Left forelimb (tissue), 1 donor: ENCODE data around the gene PGBD2.
"Not testable (repeated sequence)": the region's sequence is repeated elsewhere in the genome, so short reads cannot be mapped to it uniquely, and the experiment has no call there.

Source experiments
- DNase-seq: peaks from one replicate; pipeline ENCODE4 v3.0.0-alpha.2; 2018; ENCODE audit warnings: low spot score

Gene PGBD2

DNA sequence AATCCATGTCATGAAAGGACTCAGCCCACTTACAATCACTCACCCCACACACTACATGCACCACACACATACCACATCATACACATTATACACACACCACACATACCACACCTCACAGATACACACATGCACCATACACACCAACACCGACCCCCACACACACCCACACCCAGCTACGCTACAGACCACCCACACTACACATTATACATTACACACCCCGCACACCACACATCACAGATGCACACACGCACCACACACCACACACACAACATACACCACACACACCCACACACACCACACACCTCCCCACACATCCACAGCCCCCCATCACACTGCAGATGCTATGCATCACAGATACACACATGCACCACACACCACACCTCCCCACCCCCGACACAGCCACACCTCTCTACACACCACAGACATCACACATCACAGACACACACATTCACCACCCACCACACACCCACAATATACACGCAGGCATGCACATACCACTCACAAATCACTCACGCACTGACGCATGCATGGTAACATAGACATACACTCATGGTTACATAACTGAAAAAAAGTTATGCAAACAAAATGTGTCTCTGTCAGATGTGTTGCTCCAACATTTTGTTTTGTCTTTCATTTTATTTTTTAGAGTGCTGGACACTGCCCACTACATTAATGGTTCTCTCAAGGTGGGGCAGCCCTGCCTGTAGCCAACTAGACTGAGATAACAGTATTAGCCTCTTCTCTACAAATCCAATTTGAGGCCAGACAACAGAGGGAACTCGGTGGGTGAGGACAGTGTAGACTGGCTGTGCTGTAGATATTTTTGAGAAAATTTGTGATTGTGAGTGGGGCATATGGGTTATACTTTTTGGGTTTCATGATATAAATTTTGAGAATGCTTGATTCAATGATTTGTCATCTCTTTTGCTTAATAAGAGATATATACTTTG, 15.2 kb upstream of the PGBD2 start:
- DNase-seq: no peak

DNA sequence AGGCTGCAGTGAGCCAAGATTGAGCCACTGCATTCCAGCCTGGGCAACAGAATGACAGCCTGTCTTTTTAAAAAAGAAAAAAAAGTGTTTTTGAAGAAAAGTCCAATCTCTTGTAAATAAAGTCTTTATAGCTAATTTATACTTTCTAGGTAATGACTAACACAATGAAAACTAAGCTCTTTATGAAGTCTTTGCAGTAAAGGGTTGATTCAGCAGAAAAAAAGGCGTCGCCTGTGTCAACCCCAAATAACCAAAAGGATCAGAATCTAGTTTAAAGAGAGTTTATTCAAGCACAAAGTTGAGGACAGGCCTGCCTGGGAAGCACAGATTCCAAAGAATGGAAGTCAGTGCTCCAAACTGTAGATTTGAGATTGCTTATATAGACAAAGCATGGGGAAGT, 14.3 kb upstream of the PGBD2 start:
- DNase-seq: no peak

DNA sequence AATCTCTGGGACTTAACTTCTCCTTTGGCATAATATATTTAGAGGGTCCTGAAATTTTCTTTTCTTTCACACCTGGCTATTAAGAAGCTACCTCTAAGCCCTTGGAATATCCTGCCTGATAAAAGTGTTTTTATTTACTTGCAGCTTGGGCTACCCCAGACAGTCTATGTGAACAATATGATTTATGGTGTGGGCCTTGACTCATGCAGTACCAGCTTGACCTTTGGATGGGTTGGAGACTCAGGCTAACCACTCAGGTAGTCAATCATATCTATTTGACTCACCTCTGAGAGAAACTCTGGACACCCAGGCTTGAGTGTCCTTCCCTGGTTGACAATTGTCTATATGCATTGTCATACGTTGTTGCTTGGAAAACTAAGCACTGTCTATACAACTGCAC, 13.4 kb upstream of the PGBD2 start:
- no peak for DNase-seq

DNA sequence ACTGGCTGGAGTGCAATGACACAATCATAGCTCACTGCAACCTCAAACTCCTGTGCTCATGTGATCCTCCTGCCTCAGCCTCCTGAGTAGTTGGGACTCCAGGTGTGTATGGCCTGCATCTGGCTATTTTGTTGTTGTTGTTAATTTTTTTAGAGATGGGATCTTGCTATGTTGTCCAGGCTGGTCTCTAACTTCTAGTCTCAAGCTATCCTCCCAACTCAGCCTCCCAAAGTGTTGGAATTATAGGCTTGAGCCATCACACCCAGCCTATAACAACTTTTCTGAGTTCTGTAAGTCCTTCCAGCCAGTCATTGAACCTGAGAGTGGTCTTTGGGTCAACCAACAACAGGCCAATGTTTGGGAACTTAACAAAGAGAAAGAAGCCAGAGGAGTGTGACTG, 11.2 kb upstream of the PGBD2 start:
- no peak for DNase-seq

DNA sequence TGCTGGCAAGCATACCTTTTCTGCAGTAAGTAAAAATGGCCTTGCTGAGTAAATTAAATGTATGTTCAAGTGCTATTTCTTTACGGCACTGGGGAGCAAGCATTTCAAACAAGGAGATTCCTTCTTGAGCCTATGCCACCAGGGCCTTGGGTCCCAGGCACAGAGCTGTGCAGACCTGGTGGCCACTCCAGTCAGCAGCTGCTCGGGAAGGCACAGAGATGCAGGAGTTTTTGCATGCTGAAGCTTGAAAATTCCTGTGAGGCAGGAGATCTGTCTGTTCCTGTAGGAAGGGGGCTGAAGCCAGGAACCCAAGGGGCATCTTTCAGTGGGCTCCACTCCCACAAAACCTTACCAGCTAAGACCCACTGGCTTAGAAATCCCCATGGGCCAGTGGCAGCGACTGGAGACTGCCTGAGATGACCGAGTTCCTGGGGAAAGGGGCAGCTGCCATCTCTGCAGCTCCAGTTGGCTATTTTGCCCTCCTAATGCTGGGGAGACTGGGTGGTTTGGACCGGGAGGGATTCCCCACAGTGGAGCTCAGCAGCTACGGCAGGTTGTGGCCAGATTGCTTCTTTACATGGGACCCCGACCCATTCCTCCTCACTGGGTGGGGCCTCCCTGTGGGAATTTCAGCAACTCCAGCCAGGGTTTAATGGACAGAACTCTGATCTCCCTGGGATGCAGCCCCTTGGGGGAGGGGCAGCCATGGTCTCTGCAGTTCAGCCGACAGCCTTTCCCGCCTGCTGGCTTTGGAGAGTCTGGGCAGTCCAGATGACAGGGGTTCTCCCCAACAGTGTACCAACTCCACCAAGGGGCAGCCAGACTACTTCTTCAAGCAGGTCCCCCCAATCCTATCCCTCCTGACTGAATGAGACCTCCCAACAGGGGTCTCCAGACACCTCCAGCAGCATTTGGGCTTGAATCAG, 8.4 kb upstream of the PGBD2 start:
- DNase-seq: no peak

DNA sequence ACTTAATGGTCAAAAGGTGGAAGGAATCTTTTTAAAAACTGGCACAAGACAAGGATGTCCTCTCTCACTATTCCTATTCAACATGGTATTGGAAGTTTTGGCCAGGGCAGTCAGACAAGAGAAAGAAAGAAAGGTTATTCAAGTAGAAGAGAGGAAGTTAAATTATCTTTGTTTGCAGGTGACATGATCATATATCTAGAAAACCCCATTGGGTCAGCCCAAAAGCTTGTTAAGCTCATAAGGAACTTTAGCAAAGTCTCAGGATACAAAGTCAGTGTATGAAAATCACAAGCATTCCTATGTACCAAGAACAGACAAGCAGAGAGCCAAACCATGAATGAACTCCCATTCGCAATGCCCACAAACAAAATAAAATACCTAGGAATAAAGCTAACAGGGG, 5.4 kb upstream of the PGBD2 start:
- DNase-seq: no peak

DNA sequence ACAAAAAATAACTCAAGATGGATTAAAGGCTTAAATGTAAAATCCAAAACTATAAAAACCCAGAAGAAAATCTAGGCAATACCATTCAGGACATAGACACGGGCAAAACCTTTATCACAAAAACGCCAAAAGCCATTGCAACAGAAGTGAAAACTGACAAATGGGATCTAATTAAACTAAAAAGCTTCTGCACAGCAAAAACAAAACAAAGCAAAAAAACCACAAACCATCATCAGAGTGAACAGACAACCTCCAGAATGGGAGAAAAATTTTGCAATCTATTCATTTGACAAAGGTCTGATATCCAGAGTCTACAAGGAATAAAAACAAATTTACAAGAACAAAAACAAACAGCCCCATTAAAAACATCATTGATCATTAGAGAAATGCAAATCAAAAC, 4.5 kb upstream of the PGBD2 start:
- DNase-seq: no peak

DNA sequence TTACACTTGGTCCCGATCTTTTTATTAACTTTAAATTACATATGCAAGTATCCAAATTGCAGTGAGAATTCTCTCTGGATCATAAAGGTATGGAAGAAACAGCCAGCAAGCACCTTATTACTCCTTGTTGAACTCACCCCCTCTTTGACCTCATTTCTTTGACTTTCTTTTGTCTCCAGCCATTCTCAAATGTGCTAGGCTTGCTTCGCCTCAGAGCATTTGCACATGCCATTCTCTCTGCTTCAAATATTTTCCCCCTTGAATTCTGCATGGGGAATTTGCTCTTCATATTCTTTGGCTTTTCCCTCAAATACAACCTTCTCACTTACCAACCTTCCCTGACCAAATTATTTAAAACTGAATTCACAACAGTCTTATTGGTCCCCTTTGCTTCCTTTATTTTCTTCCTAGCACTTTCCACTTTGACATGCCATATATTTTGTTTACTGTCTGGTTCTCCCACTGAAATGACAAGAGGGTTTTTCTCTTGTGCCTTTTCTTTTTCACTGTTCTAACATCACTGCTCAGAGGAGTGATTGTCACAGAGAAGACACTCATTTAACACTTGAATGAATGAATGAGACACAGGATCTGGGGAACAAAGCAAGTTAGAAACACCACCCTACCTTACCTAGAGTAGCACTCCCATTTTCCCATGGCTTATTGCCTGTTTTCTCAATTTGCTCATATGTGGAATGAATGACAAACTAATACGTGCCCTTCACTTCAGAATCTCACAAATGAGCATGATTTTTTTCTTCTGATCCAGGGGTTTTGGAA, 1.4 kb upstream of the PGBD2 start:
- no peak for DNase-seq

DNA sequence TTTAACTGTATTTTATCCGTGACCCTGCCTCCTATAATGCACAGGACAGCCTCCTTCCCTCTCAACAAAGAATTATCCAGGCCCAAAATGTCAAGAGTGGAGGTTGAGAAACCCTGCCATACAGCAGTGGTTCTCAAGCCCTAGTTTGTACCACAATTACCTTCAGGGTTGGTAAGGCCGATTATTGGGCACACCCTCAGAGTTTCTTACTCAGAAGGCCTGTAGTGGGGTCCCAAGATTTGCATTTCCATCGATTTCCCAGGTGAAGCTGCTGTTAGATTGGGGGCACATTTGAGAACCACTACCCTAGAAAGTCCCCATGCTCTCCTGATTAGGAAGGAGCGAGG, 400 bp upstream of the PGBD2 start:
- no peak for DNase-seq

DNA sequence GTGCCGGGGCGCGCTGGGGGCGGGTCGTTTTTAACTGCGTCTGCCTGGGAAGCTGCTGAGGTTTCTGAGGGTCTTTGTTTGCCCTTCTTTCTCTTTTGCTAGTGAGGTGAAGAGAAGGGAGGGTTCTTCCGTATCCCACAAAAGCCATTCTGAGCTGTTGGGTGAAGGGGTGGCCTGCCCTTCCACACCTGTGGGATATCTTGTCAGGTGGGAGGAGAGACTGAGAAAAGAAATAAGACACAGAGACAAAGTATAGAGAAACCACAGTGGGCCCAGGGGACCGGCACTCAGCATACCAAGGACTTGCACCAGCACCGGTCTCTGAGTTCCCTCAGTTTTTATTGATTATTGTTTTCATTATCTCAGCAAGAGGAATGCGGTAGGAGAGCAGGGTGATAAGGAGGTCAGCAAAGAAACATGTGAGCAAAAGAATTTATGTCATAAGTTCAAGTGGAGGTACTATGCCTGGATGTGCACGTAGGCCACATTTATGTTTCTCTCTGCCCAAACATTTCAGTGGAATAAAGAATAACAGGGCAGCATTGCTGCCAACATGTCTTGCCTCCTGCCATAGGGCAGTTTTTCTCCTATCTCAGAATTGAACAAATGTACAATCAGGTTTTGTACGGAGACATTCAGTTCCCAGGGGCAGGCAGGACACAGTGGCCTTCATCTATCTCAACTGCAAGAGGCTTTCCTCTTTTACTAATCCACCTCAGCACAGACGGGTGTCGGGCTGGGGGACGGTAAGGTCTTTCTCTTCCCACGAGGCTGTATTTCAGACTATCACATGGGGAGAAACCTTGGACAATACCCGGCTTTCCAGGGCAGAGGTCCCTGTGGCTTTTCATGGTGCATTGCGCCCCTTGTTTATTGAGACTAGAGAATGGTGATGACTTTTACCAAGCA, 972 bp downstream of the PGBD2 start:
- no peak for DNase-seq

DNA sequence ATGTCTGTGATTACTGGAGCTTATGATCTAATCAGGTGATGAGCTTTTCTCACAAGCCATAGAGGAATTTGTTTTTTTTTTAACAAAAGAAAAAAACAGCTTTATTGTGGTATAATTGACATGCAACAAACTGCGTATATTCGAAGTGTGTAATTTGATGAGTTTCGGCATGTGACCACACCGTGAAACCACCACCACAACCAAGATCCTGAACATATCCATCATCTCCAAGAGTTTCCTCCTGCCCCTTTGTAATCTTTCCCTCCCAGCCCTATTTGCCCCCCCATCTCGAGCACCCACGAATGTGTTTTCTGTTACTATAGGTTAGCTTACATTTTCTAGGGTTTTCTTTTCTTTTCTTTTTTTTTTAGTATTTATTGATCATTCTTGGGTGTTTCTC, 4.7 kb downstream of the PGBD2 start:
- no peak for DNase-seq

DNA sequence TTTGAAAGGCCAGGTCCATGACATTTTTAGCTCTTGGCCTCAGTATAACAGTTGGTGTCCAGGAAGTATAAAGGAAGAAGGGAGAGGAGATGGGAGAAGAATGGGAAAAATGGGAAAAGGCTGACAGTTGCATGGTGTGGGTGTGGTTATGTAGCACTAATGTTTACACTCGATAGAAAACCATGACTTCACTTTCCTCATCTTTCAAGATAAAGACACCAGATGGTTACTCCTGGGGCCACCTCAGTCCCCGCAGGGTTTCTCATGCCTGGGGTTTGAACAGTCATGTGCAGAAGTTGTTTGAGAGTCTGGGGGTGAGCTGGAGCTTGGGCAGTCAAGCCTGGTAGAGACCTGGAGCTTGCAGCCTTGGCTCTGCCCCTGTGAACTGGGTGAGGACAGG, 7.9 kb downstream of the PGBD2 start:
- DNase-seq: no peak

DNA sequence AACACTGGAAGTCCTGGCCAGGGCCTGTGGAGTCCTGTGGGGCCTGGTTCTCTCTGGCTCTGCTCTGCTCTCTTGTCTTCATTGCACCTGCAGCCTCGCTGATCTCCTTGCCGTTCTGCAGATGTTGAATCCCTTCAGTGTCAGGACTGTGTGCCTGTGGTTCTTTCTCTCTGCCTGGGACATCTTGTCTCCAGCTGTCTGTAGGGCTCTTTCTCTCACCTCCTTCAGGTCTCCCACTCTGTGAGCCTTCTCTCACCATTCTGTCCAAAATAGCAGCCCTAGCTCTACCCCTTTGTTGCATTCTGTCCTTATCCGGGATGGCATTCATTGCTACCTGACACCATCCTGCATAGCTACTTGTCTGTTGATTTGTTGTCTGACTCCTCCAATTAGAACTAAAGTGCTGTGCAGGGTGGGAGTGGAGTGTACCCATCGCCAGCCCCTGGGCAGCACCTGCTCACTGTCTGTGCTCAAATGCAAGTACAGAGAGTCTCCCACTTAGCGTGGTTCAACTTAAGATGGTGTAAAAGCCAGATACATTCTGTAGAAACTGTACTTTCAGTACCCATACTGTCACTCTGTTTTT, 8.9 kb downstream of the PGBD2 start:
- DNase-seq: no peak

DNA sequence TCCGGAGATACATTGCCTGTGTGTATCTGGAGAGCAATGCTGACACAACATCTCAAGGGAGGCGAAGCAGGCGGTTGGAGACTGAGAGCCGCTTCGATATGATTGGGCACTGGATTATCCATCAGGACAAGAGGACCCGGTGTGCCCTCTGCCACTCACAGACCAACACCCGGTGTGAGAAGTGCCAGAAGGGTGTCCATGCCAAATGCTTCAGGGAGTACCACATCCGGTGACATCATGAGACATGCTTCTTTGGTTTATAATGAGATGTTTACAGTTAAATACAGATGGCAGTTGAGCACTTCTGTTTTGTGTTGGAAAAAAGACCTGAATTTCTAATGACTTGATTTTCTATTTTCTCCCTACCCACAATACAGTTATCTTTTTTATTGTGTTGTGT, 12.1 kb downstream of the PGBD2 start:
- DNase-seq: no peak

DNA sequence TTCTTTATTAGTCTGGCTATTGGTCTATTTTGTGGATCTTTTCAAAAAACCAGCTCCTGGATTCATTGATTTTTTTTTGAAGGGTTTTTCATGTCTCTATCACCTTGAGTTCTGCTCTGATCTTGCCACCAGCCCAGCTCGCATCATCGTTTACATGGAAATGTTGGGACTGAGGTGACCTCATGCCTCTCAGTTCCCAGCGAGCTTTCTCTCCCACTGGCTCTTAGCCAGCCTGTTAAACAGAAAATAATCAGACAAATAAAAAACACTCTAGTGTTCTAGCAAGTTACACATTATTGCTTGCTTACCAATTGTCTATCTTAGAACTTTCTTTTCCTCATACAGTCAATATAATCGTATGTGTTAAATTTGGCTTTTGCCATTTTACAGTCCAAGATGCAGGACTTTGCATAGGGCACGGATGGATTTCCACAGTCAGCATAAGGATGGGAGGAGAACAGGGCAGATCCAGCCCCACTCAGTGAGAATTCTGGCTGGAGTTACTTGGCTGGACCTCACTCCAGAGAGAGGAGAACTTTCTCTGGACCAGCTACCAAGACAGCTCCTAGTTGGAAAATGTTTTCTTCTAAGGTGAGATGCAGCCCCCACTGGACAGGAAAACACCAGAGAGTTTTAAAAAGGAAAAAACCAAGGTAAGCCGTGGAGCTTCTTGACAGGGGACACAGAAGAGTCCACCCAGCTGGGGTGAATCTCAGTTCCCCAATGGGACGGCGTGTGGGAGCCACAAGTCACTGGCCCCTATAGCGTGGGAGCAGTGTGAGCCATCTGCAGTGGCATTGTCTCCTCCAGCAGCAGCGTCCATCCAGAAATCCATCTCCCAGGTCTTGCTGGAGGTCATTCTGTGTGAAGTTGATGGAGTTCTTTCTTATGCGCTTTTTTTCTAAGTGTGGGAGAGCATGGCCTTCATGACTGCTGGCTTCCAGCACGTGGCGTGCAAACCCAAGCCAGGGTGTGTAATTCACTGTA, 17.6 kb downstream of the PGBD2 start:
- DNase-seq: no peak

DNA sequence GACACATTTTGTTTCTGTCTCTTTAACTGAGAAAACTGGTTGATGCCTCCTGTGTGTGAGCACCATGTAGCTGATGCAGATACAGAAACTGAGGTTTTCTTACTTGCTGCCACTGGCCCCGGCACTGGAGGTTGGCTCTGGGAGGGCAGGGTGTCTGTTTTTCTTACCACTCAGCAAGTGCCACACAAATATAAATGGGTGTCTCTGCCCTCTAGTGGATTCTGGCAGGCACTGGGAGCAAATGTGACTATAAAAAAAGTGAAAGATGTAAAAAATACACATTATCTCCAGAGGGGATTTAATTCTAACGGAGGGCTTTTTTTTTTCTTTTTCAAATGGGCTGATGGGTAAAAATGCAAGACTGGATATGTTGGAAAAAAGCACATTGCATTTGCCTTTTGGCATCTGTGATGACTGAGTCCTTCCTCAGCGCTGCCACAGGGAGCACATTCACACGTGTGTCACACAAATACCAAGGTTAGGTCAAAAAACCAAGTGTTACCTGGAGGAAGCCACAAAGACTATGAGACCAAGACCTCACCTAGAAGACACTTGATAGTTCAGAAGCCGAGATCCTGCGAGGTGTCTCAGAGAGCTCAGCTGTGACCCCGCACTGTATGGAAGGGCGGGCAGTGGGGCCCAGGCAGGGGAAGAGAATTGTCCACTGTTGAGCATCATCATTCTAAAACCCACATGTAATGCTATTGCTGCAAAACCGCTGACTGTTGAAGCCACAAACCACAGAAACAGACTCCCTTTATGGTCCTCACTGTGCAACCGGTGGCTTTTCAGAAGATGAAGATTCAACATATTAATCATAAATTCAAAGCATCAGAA, 18.9 kb downstream of the PGBD2 start:
- no peak for DNase-seq

DNA sequence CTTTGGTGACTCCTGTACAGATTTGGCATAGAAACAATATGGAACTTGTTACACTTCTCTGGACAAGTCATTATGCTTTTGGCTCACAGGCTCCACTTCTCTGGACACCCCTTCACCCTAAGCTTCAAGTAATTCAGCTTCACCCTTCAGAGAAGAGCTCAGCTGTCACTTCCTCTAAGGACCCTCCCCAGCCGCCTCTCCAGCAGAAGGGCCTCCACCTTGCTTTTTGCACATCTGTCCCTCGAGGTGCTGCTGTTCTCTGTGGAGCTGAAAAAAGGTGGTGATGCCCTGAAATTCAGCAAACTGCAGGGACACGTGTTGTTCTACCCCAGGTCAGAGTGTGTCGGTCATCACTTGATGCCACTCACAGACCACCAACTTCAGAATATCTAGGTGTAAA, 19.8 kb downstream of the PGBD2 start:
- DNase-seq: not testable (repeated sequence)

DNA sequence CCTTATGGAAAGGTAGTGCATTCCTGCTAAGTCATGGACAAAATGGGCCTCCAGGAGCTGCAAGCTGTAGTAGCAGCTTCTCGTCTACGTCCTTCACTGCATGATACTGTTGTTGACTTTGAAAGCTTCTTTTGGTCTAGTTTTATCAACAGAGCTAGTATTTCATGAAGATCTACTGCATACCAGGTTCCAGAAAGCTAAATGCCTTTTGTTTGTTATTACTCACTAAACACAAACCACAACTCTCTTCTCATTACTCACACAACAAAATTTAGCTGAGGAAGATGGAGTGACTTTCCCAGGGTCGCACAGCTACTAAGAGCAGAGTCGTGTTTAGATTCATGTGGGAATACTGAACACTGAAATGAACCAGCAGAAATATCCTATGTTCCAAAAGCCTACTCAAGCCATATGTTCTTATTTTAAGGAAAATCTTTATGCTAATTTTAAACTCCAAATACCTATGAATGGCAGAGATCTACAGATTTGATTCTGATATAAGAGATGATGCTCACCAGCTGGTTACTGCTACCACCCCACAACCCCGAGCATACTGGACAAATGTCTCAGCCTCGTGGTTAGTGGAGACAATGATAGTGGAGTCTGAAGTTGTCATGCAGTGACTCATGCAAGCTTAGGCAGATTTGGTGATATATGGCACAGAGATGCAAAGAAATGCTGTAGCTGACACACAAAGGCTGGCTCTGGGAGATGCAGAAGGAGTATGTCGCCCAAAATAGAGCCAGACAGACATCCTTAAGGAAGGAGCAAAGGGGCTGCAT, 20.6 kb downstream of the PGBD2 start:
- no peak for DNase-seq
